SK-MEL-5 (cell line): Measurements from ENCODE around the gene PMEPA1. TPM values are rescaled to one million over a fixed set of nuclear protein-coding genes. Genes with fewer than 3 reads are reported as not detected.

Experiments used
- DNase-seq: peaks from one replicate; pipeline ENCODE4 v3.0.0-alpha.2; 2016; ENCODE audit warnings: low read depth, low spot score
- in situ Hi-C: cut with HindIII; loops from 2 replicates; pipeline ENCODE4 v1.10.0; 2016; ENCODE audit warnings: low sequenced_read_pairs, high pct_unique_total_duplicates, low pct_unique_long_range_greater_than_20kb
- total RNA-seq: library from RNA; depleted of rRNA; stranded (reverse); fragments of >200 nt; shearing (Covaris generic); gene quantifications from 2 replicates; pipeline ENCODE4 v1.2.3, GENCODE V29; 2014

PMEPA1 gene
- total RNA-seq, 1 experiment from 2014 or later, result 5.7 TPM

- in situ Hi-C loops, result no loop called here
- DNase-seq, result no peak
Measured at GRCh38 chr20:57688295-57688694, 21.5 kb downstream of the PMEPA1 start.

GRCh38 chr20:57686931-57687652, 22.7 kb downstream of the PMEPA1 start:
- DNase-seq, result no peak
- in situ Hi-C loops, result no loop called here

DNA sequence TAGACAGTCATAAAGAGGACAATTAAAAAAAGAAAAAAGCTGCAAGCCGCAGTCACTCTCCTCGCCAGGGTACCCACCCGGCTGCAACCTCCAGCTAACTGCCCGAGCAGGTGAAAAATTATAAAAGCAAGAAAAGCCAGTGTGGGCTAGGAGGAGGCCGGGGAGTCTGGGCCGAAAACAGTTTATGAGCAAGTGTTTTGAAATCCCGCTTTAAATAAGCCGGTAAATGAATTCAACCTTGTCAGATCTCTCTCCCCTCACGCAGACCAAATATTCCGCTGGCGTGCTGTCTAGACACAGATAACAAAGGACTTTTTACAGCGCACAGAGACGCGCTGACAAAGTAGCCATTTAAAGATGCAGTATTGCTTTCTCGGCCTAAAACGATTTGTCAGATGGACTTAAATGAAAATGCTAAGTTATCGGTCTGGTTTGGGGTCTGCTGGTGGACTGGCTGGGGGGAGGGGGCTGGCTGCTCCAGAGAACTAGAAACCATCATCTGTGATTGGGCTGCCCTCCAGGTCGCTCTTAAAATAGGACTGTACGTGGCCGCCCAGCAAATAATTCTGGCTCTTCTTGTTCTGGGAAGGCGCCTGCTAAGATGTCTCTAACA, 24.6 kb downstream of the PMEPA1 start:
- in situ Hi-C loops, result no loop called here
- peak; percentile 12 for DNase-seq

DNA sequence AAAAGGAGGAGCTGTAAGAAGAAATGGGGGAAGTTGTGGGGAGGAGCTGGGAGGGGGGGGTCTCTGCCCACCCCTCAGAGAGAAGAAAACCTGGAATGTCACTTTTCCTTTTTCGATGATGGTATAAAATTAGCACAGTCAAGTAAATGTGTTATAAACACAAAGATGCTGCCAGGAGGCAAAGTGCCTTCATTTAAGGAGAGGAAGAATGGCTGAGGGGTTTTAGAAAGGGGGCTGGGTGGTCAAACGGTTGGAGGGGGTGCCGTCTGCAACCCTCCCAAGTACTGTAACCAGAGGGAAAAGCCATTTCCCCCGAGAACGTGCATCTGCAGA, 25.0 kb downstream of the PMEPA1 start:
- DNase-seq, result no peak

DNA sequence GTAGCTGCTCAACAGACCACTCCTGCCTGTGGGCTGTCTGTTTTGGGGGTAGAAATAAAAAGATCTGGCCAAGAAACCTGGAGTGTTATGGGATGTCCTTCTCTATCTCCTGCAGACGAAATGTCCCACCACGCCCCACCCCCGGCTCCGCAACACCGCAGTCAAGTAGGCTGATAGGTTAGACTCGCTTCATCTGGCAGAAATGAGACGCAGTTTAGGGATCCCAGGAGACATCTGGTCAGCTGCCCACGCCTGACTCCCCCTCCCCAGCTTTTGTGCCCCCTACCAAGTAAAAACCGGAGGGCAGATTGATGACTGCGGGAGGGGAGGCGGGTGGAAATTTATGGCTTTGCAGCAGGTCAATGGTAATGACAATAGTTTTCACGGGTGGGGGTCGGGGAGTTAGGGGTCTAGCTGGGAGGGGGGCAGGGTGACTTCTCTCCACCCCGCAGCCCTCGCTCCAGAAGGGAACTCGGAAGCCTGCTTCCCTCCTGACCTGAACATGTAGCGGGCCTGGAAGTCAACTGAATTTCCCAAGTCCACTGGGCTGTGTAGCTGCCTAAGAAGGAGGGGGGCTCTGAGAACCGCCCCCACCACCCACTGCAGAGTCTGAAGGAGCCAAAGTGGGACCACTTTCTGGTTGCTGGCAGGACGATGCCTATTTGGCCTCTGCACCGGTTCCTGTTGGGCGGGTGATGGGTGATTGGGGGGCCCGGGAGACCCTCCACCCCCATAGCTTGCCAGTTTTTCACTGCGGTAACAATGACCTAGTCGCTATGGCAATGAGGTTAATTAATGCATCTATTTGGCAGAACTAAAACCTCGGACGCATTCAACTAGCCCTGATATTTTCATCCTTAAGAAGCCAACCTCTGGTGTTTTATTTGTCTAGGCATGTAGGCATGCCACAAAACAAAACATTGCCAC, 25.7 kb downstream of the PMEPA1 start:
- no peak for DNase-seq
- in situ Hi-C loops, result no loop called here

More for the DNA sequence above, 25.0 kb downstream of the PMEPA1 start:
- in situ Hi-C loops, result no loop called here

GRCh38 chr20:57683287-57683686, 26.5 kb downstream of the PMEPA1 start:
- in situ Hi-C loops, result no loop called here
- no peak for DNase-seq

GRCh38 chr20:57682184-57683101, 27.4 kb downstream of the PMEPA1 start:
- in situ Hi-C loops, result no loop called here
- no peak for DNase-seq

GRCh38 chr20:57680934-57681914, 28.6 kb downstream of the PMEPA1 start:
- DNase-seq, result no peak

DNA sequence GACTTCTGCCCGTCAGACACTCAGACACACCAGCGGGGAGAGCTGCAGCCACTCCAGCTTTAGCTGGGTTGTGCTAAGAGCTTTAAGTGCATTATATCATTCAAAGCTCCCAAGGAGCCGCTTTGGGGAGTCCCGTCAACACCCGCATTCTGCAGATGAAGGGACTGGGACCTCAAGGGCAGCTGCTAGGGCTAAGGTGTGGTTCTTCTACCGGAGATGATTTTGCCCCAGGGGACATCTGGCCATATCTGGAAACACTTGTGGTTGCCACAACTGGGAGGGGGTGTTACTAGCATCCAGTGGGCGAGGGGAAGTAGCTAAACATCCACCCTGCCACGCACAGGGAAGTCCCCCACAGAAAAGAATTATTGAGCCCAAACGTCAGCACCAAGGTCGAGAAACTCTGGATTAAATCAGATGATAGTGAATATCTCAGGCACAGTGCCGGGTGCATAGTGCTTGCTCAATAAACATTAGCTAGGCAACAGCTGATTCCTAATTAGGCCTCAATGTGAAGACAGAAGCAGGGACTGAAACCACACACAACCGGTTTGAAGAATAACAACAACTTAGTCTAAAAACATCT, 29.6 kb downstream of the PMEPA1 start:
- in situ Hi-C loops, result no loop called here
- no peak for DNase-seq

More at GRCh38 chr20:57680934-57681914, 28.6 kb downstream of the PMEPA1 start:
- in situ Hi-C loops, result no loop called here

- DNase-seq, result no peak
- in situ Hi-C loops, result no loop called here
Measured at GRCh38 chr20:57679113-57679512, 30.7 kb downstream of the PMEPA1 start.

DNA sequence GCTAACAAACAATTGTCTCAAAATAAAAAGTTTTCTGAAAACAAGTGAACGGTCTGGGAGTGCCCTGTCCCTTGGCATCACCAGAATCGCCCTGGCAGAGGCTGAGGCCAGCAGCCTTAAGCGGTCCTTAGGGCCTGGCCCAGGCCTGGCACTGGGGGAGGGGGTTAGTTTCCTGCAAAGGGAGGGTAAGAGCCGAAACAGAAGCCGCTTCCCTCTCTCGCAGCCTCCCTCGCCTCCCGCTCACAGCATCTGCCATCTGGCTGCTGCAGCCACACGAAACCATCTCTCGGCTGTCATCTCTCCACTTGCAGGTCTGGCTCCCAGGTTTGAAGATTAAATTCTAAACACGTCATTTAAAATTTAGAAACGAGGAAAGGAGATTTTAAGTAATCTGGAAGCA, 31.5 kb downstream of the PMEPA1 start:
- DNase-seq, result no peak
- in situ Hi-C loops, result no loop called here

DNA sequence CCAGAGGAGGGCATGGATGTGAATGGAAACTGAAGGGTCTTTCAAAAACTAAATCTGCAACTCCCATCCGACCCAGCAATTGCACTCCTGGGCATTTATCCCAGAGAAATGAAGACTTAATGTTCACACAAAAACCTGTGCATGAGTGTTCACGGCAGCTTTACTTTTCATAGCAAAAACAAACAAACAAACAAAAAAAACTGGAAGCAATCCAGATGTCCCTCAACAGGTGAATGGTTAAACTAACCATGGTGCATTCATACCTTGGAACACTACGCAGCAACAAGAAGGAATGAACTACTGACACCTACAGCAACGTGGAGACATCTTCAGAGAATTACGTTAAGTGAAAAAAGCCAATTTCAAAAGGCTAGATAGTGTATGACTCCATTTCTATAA, 32.2 kb downstream of the PMEPA1 start:
- no peak for DNase-seq
- in situ Hi-C loops, result no loop called here

DNA sequence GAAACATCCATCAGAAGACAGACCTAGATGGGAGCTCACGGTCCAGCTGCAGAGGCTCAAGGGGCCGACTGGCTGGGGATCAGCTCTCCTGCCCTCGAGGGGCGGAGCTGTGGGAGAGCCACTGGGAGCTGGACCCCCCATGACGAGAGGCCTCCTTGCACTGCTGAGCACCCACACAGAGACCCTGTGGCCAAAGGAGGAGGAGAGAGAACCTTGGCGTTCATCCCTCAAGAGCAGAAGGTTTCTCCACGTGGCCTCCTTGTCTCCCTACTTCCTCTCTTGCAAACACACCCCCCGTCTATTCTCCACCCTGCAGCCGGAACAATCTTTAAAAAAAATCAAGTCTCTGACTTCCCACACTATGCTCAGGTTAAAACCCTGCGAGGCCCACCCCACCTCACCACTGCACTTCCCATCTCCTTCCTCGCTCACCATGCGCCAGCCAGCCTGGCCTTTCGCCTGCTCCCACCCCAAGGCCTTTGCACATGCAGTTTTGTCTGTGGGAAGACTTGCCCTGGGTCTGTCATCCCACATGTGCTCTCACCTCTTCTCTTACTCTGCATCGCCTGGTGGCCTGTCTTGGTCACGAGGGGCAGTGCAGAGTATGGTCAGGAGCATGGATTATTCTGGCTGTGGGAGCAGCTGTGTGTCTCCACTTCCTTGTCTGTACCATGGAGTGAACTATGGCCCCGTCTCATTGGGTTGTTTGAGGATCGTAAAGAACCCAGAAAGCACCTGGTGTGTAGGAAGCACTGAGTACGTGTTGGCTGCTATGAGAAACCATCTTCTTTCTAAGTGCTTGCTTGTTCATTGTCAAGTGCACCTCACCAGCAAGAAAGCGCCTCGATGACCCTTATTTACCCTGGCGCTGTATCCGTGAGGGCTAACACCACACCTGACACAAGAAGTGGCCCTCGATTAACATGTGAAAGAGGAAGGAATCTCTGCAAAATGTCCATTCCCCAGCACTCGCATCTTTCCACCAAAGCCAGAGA, 32.9 kb downstream of the PMEPA1 start:
- in situ Hi-C loops, result no loop called here
- no peak for DNase-seq

DNA sequence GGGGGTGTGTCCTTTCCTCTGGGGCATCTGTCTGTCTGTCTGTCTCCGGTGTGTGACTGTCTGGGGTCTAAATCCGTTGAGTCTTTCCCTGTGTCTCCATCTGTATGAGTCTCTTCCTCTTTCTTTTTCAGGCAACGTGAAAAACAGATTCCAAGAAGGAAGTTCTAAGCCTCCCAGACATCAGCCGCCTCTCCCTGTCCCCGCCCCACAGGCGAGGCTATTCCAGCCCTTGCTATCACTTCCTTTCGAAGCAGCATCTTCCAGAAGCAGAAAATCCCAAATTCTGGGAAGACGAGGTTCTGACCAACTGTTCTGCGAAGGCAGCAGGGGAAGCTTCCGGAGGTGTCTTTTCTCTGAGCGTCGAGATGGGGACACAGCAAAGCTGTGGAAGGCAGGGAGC, 34.0 kb downstream of the PMEPA1 start:
- in situ Hi-C loops, result no loop called here
- no peak for DNase-seq

GRCh38 chr20:57672953-57673575, 36.8 kb downstream of the PMEPA1 start:
- in situ Hi-C loops, result no loop called here
- no peak for DNase-seq
